ENCODE data around the gene EIF2D. TPM values are rescaled to one million over a fixed set of nuclear protein-coding genes. Genes with fewer than 3 reads are reported as not detected.

EIF2D gene
- total RNA-seq, 1 donor from 2014 or later, result 45.6 TPM

DNA sequence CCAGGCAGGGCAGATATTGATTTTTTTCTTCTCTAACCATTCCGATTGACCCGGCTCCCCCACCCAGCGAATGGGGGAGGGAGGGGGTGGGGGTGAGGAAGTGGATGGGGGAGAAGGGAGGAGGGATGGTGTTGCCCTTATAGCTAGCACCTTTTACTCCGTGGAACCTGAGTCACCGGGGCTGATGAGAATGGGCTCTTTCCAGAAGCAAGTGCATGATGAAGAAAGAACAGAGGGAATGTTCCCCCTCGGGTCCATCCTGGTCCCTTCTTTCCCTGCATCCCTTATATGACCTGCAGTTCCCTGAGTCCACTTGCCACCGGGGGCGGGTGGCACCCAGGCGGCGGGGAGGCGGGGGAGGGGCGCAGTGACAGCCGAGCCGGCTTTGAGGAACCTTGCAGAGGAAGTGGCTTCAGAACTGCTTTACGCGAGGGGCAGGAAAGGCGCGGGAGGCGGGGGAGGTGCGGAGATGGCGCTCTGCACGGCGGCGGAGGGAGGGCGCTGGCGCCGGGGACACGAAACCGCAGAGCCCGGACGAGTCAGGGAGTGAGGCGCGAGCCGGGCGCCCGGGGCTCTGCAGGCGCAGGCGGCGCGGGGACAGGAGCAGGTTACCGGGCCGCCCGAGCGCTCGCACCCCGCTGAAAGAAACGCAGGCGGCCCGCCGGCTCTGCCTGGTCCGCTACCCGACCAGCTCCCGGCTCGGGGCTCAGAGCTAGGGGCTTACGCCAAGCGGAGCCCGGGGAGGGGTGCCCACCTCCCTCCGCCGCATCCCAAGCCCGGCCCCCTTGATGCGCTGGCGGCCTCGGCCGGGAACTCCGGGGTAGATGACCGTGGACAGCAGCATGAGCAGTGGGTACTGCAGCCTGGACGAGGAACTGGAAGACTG, 55.3 kb downstream of the EIF2D start:
- peak overlapping the region; percentile 55 for H3K4me3 ChIP-seq (ENCODE audit: low read depth, low read length)
- DNase-seq (ENCODE audit: low read depth), result no peak
- no peak for TF ChIP-seq CTCF (conservative IDR thresholded peaks at IDR 0.05; ENCODE audit: low read depth, low read length)

DNA sequence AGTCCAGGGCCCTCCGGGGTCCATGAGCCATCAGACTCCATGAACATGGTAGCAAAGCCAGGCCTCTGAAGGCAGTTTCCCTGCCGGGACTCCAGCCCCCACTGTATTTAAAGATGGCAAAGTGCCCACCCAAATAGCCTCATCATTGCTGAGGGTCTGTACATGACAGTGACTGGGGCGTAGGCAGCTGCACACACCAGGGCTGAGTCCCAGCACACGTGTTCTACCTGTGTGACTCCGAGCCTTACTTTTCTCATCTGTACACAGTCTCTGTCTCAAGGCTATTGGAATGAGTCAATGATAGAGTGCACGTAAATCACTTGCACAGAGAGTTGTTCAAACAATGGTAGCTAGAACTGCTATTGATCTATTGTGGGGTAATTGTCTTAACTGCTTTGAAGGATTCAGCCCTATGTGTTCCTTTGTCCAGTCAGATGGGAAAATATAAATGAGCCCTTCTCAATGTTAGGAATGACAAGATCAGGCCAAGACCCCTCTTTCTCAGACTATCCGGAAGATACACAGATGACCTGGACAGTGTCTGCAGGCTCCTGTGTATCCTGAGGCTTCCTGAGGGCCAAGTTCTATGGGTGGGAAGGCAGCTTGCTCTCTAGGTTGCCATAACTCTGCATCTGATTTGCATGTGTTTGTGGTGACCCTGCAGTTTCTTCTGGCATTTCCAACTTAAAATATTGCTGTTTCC, 56.1 kb downstream of the EIF2D start:
- no peak overlapping the region for H3K4me3 ChIP-seq (ENCODE audit: low read depth, low read length)
- TF ChIP-seq CTCF (conservative IDR thresholded peaks at IDR 0.05; ENCODE audit: low read depth, low read length), result no peak
- DNase-seq (ENCODE audit: low read depth), result no peak

DNA sequence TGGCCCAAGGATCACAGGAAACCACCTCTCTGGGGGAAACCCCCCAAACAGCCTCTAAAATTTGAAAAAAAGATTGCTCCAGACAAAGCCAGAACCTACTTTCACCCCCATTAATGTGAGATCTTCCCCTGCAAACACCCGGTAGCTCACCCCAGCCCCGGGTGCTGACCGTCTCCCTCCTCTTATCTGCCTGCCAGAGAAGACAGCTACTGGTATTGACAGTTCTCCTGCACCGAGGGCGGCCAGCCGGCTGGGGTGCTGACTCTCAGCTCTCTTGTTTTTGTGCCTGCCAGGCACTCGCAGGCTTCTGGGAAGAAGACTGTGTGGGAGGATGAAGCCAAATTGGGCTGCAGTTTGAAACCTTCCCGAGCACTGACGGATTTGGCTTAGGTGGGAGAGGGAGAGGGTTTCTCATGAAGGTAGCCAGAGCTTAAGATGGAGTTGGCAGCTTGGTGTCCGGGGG, 56.8 kb downstream of the EIF2D start:
- H3K4me3 ChIP-seq (ENCODE audit: low read depth, low read length), result no peak overlapping the region
- no peak for TF ChIP-seq CTCF (conservative IDR thresholded peaks at IDR 0.05; ENCODE audit: low read depth, low read length)
- DNase-seq (ENCODE audit: low read depth), result no peak

GRCh38 chr1:206554701-206555472, 57.4 kb downstream of the EIF2D start:
- no peak for DNase-seq (ENCODE audit: low read depth)
- H3K4me3 ChIP-seq (ENCODE audit: low read depth, low read length), result no peak overlapping the region
- TF ChIP-seq CTCF (conservative IDR thresholded peaks at IDR 0.05; ENCODE audit: low read depth, low read length), result no peak

- TF ChIP-seq CTCF (conservative IDR thresholded peaks at IDR 0.05; ENCODE audit: low read depth, low read length), result no peak
- H3K4me3 ChIP-seq (ENCODE audit: low read depth, low read length), result no peak overlapping the region
- DNase-seq (ENCODE audit: low read depth), result no peak
Observed at GRCh38 chr1:206554211-206554610, 58.1 kb downstream of the EIF2D start.

- no peak for DNase-seq (ENCODE audit: low read depth)
- TF ChIP-seq CTCF (conservative IDR thresholded peaks at IDR 0.05; ENCODE audit: low read depth, low read length), result no peak
- H3K4me3 ChIP-seq (ENCODE audit: low read depth, low read length), result no peak overlapping the region
Observed at GRCh38 chr1:206551986-206552326, 60.3 kb downstream of the EIF2D start.
